Transverse colon (tissue), 4 donors: Measurements from ENCODE around the gene RGL2. TPM values are rescaled to one million over a fixed set of nuclear protein-coding genes. Genes with fewer than 3 reads are reported as not detected.
A peak's percentile ranks its signal among the peaks of the same experiment; 100 is the strongest.

Source experiments
- DNase-seq: peaks from one replicate; pipeline ENCODE4 v3.0.0-alpha.2; 2019
- H3K27ac ChIP-seq, 4 donors: fragments of 200-600 bp; sonication (generic); 2 replicates each; pipeline ENCODE4 v1.5.1; 2016 to 2018; ENCODE audit warnings: inconsistent platforms in 4 of 4
- H3K27me3 ChIP-seq: fragments of 200-600 bp; sonication (generic); 2 replicates; pipeline ENCODE4 v1.5.1; 2017; ENCODE audit warnings: inconsistent platforms
- H3K36me3 ChIP-seq, 4 donors: fragments of 200-600 bp; sonication (generic); 2 replicates each; pipeline ENCODE4 v1.5.1; 2017 to 2019; ENCODE audit warnings: inconsistent platforms in 4 of 4
- H3K4me1 ChIP-seq, 4 donors: fragments of 200-600 bp; sonication (generic); 2 replicates each; pipeline ENCODE4 v1.5.1; 2017 to 2020; ENCODE audit warnings: inconsistent platforms in 4 of 4
- H3K4me3 ChIP-seq, 4 donors: fragments of 200-600 bp; sonication (generic); 1 replicate in 1 of 4; 2 replicates in 3 of 4; pipeline versions ENCODE4 v1.5.1 to v1.6.1; 2017 to 2019; ENCODE audit warnings: inconsistent platforms in 4 of 4
- H3K9me3 ChIP-seq, 2 donors: fragments of 200-600 bp; sonication (generic); 2 replicates each; pipeline ENCODE4 v1.5.1; 2017 to 2019; ENCODE audit warnings: inconsistent platforms in 2 of 2
- EP300 ChIP-seq: sonication (generic); formaldehyde crosslinking; IDR thresholded peaks from one replicate; pipeline ENCODE4 v1.6.1; 2017; ENCODE audit warnings: antibody characterized with exemption, low read depth
- POLR2A ChIP-seq: fragments of 450-650 bp; IDR thresholded peaks from one replicate; pipeline ENCODE4 v1.6.1; 2016; ENCODE audit warnings: antibody characterized with exemption, mild to moderate bottlenecking, moderate library complexity
- POLR2AphosphoS5 ChIP-seq, 3 donors: sonication (generic); formaldehyde crosslinking; IDR thresholded peaks; one replicate each; pipeline ENCODE4 v1.6.1; 2016; ENCODE audit warnings: antibody characterized with exemption in 3 of 3
- WGBS, 2 donors: methylation state at CpG; one replicate each; pipeline ENCODE4 v1.1.5; 2018; ENCODE audit warnings: low coverage in 1 of 2; 5-methylcytosine and 5-hydroxymethylcytosine counted together
- in situ Hi-C, 4 donors: fragments of 200-750 bp; cut with MboI; loops; one replicate each; pipeline versions ENCODE4 v1.15.0 to v1.15.1; 2017; ENCODE audit warnings: low sequenced_read_pairs in 3 of 4, low pct_ligation_motif_present in 1 of 4, low pct_unique_long_range_greater_than_20kb in 1 of 4
- intact Hi-C: fragments of 100-400 bp; cut with DNase I; formaldehyde crosslinking; loops from one replicate; pipeline ENCODE4 v1.15.1; 2023; ENCODE audit warnings: low total_unique reads
- total RNA-seq, 4 donors: library from RNA; depleted of rRNA; stranded (reverse); fragments of >200 nt; gene quantifications; one replicate each; pipeline ENCODE4 v1.1.0, GENCODE V29; 2016
- TF ChIP-seq, protein P1 (sequence below), 5 experiments: fragments of 200-600 bp in 3 of 5; fragments of 450-650 bp in 2 of 5; sonication (generic) in 3 of 5; IDR thresholded peaks; 1 replicate in 2 of 5; 2 replicates in 3 of 5; pipeline ENCODE4 v1.5.1; 2016 to 2017; ENCODE audit warnings: antibody characterized with exemption in 5 of 5, inconsistent platforms in 3 of 5, mild to moderate bottlenecking in 2 of 5, moderate library complexity in 1 of 5

The RGL2 gene
- total RNA-seq, 4 donors from 2014 or later: 21.3 to 70.3 (median 25.8) TPM

DNA sequence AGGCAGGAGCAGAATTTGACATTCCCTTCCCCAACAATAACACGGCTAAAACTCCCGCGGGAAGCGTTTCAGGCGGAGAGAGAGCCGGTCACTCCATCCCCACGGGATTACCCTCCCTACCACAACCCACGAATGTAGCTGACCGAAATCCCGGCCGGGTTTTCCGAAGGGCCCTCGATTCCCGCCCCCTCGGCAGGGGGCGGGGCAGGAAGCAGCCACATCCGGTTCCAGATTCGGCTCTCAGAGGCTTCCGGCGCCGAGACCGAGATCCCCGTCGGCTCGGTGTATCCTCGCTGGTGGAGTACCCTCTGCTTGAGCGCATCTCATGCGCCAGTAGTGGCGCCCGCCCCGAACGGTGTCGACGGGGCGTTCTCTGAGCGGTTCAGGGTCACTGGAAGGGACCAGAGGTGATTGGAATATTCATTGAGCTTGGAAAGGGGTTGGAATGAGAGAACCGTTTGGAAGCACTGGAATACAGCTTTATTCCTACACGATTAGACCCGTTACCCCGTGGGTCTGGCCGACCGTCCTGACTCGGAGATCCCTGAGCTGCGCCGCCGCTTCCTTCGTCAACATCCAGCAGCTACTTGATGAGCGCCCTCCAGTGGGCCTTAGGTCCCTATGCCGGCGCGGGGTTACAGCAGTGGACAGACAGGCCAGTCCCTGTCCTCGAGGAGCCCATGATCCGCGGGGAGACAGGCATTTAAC is 649 bp upstream of the RGL2 start:
- DNase-seq: peak; percentile 95
- H3K4me1 ChIP-seq: peaks cover 10 to 33% (median 23%) of the 10 kb centered on the region in 4 donors
- WGBS, 2 donors: 0% methylated on average over 49 of the region's 54 CpGs; no CpG with 5 or more reads in 1 of the 2 donors
- TF ChIP-seq POLR2A: peak; percentile 84
- TF ChIP-seq POLR2AphosphoS5 (IDR thresholded peaks at IDR 0.05): peak; percentile 80 to 95 (median 89)
- TF ChIP-seq, protein P1, sequence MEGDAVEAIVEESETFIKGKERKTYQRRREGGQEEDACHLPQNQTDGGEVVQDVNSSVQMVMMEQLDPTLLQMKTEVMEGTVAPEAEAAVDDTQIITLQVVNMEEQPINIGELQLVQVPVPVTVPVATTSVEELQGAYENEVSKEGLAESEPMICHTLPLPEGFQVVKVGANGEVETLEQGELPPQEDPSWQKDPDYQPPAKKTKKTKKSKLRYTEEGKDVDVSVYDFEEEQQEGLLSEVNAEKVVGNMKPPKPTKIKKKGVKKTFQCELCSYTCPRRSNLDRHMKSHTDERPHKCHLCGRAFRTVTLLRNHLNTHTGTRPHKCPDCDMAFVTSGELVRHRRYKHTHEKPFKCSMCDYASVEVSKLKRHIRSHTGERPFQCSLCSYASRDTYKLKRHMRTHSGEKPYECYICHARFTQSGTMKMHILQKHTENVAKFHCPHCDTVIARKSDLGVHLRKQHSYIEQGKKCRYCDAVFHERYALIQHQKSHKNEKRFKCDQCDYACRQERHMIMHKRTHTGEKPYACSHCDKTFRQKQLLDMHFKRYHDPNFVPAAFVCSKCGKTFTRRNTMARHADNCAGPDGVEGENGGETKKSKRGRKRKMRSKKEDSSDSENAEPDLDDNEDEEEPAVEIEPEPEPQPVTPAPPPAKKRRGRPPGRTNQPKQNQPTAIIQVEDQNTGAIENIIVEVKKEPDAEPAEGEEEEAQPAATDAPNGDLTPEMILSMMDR (IDR thresholded peaks at IDR 0.05): peak; percentile 66 to 87 (median 79)
- TF ChIP-seq EP300: peak; percentile 3
- peaks cover 0 to 7% (median 2%) of the 10 kb centered on the region in 4 donors for H3K36me3 ChIP-seq
- in situ Hi-C loops (no loop called here), intact Hi-C loops (no loop called here)
- peak overlapping the region; percentile 63 to 90 (median 87) for H3K4me3 ChIP-seq
- H3K9me3 ChIP-seq: no peaks in the 10 kb centered on the region
- H3K27me3 ChIP-seq: no peaks in the 10 kb centered on the region
- H3K27ac ChIP-seq: peak overlapping the region; percentile 97 to 99 (median 98)

DNA sequence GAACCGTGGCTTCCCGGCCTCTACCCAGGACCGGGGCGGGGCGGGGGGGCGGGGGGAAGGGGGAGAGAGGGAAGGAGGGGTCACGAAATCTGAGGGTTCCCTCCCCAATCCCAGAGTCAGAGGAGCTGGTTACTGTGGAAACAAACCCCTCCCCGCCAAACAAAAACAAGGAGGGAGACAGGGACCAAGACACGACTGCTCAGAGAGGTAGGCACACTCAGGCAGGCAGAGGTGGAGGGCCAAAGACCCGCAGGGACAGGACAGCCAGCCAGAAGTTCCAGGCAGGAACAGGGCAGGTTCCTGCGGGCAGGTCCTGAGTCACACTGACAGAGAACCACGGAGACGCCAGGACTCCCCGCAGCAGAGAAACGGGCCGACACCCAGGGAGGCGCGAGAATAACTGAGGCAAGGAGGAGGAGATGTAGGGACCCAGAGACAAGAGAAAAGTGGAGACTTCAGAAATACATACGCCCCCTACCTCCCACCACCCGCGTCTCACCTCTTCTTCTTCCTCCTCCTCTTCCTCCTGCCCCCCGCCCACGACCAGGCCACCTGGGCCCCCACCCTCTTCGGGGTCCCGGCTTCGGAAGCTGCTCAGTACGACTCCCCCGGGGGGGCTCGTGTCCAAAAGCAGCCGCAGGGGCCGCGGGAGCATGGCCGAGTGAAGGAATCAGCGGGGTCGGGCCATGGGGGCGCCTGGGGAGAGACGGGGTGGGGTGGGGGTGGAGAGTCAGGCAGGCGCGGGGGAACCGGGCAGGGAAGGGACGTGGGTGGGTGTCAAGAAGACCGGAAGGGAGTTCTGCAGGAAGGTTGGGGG is 578 bp downstream of the RGL2 start:
- H3K4me1 ChIP-seq: peaks cover 10 to 33% (median 23%) of the 10 kb centered on the region in 4 donors
- H3K27ac ChIP-seq: peak overlapping the region; percentile 97 to 99 (median 98)
- H3K27me3 ChIP-seq: no peaks in the 10 kb centered on the region
- H3K4me3 ChIP-seq: peak overlapping the region; percentile 63 to 90 (median 87)
- peak; percentile 42 to 76 (median 59) for TF ChIP-seq POLR2AphosphoS5 (IDR thresholded peaks at IDR 0.05)
- peak; percentile 59 for TF ChIP-seq POLR2A
- TF ChIP-seq, protein P1 (IDR thresholded peaks at IDR 0.05): no peak
- no peak for TF ChIP-seq EP300
- in situ Hi-C loops (no loop called here), intact Hi-C loops (no loop called here)
- WGBS, 2 donors: 1 to 5% methylated on average over 3 to 42 of the region's 42 CpGs
- no peaks in the 10 kb centered on the region for H3K9me3 ChIP-seq
- DNase-seq: peak; percentile 82
- H3K36me3 ChIP-seq: no peaks in the 10 kb centered on the region

DNA sequence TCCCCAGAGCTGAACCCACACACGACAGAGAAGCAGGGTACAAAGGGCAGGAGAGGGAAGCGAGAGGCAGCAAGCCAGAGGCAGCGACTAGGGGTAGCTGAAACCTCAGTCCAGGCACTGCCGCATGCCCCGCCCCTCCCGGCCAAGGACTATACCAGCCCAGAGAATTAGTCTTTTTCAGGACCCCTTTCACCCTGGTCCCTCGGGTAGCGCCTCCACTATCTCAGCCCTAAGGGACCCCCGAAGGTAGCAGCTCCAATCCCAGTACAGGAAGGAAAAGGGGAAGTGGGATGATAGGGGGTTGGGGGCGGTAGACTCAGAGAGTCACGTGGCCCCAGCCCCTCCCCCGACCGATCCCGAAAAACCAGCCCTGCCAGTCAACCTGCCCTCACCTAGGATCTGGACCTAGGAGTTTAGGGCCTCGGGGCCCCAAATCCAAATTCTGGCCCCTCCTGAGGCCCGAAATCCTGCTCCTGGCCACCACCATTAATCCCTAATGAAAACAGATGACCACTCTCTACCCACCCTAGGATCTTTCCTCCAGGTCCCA is 1.3 kb downstream of the RGL2 start:
- H3K4me1 ChIP-seq: peaks cover 10 to 33% (median 23%) of the 10 kb centered on the region in 4 donors

More for the DNA sequence above, 1.3 kb downstream of the RGL2 start:
- H3K9me3 ChIP-seq: no peaks in the 10 kb centered on the region
- no peaks in the 10 kb centered on the region for H3K36me3 ChIP-seq
- intact Hi-C loops (no loop called here), in situ Hi-C loops (no loop called here)
- TF ChIP-seq EP300 (no peak), POLR2AphosphoS5 (IDR thresholded peaks at IDR 0.05) (no peak), POLR2A (no peak)
- TF ChIP-seq, protein P1 (IDR thresholded peaks at IDR 0.05): no peak
- no peaks in the 10 kb centered on the region for H3K27me3 ChIP-seq
- DNase-seq: peak; percentile 70
- peak overlapping the region; percentile 17 to 88 (median 74) for H3K4me3 ChIP-seq
- 9% methylated on average over 16 of the region's 16 CpGs; no CpG with 5 or more reads in 1 of the 2 donors for WGBS, 2 donors
- peak overlapping the region; percentile 97 to 99 (median 98) for H3K27ac ChIP-seq
